Gastroesophageal sphincter (tissue), 3 donors: Measurements from ENCODE around the gene CLEC2A.

ENCODE experiments used
- POLR2A ChIP-seq, 2 donors: fragments of 450-650 bp; IDR thresholded peaks; one replicate each; pipeline ENCODE4 v1.6.1; 2017; ENCODE audit warnings: antibody characterized with exemption in 2 of 2, mild to moderate bottlenecking in 2 of 2, moderate library complexity in 1 of 2
- TF ChIP-seq, protein P1 (sequence below), 4 experiments: fragments of 200-600 bp in 2 of 4; fragments of 450-650 bp in 2 of 4; sonication (generic) in 1 of 4; IDR thresholded peaks; one replicate each; pipeline ENCODE4 v1.5.1; 2017 to 2019; ENCODE audit warnings: antibody characterized with exemption in 4 of 4, mild to moderate bottlenecking in 2 of 4, moderate library complexity in 2 of 4

- no peak for TF ChIP-seq POLR2A (IDR thresholded peaks at IDR 0.05)
- TF ChIP-seq, protein P1, sequence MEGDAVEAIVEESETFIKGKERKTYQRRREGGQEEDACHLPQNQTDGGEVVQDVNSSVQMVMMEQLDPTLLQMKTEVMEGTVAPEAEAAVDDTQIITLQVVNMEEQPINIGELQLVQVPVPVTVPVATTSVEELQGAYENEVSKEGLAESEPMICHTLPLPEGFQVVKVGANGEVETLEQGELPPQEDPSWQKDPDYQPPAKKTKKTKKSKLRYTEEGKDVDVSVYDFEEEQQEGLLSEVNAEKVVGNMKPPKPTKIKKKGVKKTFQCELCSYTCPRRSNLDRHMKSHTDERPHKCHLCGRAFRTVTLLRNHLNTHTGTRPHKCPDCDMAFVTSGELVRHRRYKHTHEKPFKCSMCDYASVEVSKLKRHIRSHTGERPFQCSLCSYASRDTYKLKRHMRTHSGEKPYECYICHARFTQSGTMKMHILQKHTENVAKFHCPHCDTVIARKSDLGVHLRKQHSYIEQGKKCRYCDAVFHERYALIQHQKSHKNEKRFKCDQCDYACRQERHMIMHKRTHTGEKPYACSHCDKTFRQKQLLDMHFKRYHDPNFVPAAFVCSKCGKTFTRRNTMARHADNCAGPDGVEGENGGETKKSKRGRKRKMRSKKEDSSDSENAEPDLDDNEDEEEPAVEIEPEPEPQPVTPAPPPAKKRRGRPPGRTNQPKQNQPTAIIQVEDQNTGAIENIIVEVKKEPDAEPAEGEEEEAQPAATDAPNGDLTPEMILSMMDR (IDR thresholded peaks at IDR 0.05) = no peak
These were observed 23.8 kb downstream of the CLEC2A start for GRCh38 chr12:9908350-9908749.
